Activated CD4-positive, alpha-beta memory T cell treated with anti-CD3 and anti-CD28 coated beads for 36 hours (primary cell): ENCODE data around the gene MYEOV. TPM values are rescaled to one million over a fixed set of nuclear protein-coding genes. Genes with fewer than 3 reads are reported as not detected.

Experiments
- CTCF ChIA-PET: fragments of 350-600 bp; sonication (Branson Sonifier 250); formaldehyde crosslinking; loops from one replicate; lab custom pipeline; 2021; ENCODE audit warnings: antibody characterized with exemption, inconsistent platforms; lab: Charles Lee
- POLR2A ChIA-PET: fragments of 350-600 bp; sonication (Branson Sonifier 250); formaldehyde crosslinking; loops from one replicate; lab custom pipeline; 2021; ENCODE audit warnings: antibody characterized with exemption; lab: Charles Lee
- DNase-seq: peaks from one replicate; pipeline ENCODE4 v3.0.0-alpha.2; 2020
- H3K27ac Mint-ChIP-seq: one replicate; pipeline ENCODE4 v1.8.0; 2021; ENCODE audit warnings: mixed read lengths
- H3K27me3 Mint-ChIP-seq: one replicate; pipeline ENCODE4 v1.8.0; 2021; ENCODE audit warnings: mixed read lengths
- H3K36me3 Mint-ChIP-seq: one replicate; pipeline ENCODE4 v1.8.0; 2021; ENCODE audit warnings: mixed read lengths
- H3K4me1 Mint-ChIP-seq: one replicate; pipeline ENCODE4 v1.8.0; 2021; ENCODE audit warnings: low read depth, mixed read lengths
- H3K4me3 Mint-ChIP-seq: one replicate; pipeline ENCODE4 v1.8.0; 2021; ENCODE audit warnings: mild to moderate bottlenecking, mixed read lengths
- H3K9me3 Mint-ChIP-seq: one replicate; pipeline ENCODE4 v1.8.0; 2021; ENCODE audit warnings: mixed read lengths
- intact Hi-C: fragments of 100-400 bp; cut with micrococcal nuclease; formaldehyde crosslinking; loops from one replicate; pipeline ENCODE4 v1.15.1; 2023
- total RNA-seq, 2 experiments: library from RNA; stranded (reverse); gene quantifications; one replicate each; pipeline ENCODE4 v1.2.3, GENCODE V29; 2021

MYEOV gene
- under 1 TPM in 1 of 2 experiments, not detected in 1; 0.14 TPM for total RNA-seq

DNA sequence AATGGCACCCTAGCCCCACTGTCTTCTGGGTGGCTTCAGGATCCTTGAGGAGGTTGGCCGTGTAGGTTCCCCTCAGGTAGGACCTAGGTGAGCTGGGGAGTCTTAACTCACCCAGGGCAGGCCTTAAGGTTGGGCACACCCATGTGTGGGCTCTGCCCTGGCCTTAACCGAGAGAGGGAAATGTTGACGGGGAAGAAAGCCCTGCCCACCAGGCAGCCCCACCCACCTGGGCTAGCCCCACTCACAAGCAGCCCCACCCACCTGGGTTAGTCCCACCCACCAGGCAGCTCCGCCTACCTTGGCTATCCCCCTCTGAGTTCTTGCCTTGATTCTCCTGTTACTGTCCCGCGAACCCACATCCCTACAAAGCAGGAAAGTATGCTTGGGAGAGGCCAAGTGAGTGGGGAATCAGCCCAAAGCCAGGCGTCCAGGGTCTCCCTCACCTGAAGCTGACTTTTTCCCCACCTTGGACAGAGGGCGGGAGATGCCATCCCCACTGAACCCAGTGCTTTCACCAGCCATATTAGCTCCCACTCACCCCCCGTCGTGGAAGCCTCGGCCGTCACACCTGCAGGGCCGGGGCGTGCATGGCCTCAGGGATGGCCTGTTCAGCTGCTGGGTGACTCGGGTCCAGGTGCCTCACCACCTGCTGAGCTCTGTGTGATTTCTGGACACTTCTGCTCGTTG is at the start of gene MYEOV:
Gene MYEOV, plus strand, starts transcription at position 337 of the 687 bp plus-strand sequence. CDS start 1,200 bp downstream, outside the sequence.
- Mint-ChIP-seq H3K4me3 (no peak within 1 kb of the TSS), H3K4me1 (peaks cover 38% of the 10 kb centered on the region), H3K36me3 (no peaks in the 10 kb centered on the region), H3K27ac (no peak within 1 kb of the TSS), H3K27me3 (no peaks in the 10 kb centered on the region), H3K9me3 (no peaks in the 10 kb centered on the region)
- peak; percentile 57 for DNase-seq
- CTCF ChIA-PET, result interaction anchor here (0.5 to 2.3 kb wide), 7 partner anchors 50 to 979 kb away, joined by 3 to 19 read pairs (median 5); no protein-coding TSS in a partner anchor
- intact Hi-C loops, result loop anchor here (2.0 kb wide), 1 partner anchor 193 kb away; no protein-coding TSS in a partner anchor
- POLR2A ChIA-PET, result no interaction called here

DNA sequence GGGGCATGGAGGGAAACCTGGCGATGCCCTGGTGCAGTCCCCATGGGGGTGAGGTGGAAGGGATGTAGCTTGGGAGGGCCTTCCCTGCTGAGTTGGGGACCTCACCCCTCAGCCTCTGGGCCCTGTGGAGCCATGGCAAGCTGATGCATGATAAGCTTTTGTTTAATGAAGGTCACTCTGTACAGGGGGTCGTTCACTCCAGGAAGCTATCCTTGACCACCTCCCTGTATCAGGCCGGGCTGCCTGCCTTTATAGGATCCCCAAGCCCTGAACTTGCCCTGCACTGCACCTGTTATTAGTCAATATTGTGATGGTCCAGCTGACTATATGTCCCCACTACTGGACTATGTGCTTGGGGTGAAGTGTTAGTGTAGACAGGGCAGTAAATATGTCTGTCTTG is 49.7 kb upstream of the MYEOV start:
- POLR2A ChIA-PET, result no interaction called here
- no peak overlapping the region for H3K27ac Mint-ChIP-seq

DNA sequence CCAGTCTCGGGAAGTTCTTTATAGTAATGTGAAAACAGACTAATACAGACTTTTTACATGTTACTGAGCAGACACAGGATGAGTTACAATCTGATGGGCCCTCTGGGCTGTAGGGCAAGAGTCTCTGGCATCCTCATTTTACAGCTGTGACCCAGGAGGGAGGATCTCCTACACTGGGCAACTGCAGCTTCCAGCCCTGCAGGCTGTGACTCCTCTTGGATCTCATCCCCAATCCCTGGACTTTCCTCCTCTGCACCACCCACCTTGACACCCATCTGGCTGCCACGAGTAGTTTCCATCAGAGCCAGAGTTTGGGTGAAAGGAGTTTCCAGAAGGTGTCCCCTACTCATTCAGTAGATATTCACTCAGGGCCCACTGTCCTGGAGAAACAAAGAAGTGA is 48.9 kb upstream of the MYEOV start:
- H3K9me3 Mint-ChIP-seq, result no peaks in the 10 kb centered on the region
- CTCF ChIA-PET, result no interaction called here
- POLR2A ChIA-PET, result no interaction called here

More for the DNA sequence above, 49.7 kb upstream of the MYEOV start:
- Mint-ChIP-seq H3K27me3 (no peaks in the 10 kb centered on the region), H3K36me3 (no peaks in the 10 kb centered on the region), H3K4me1 (peaks cover 14% of the 10 kb centered on the region), H3K9me3 (no peaks in the 10 kb centered on the region), H3K4me3 (no peak overlapping the region)
- DNase-seq, result no peak
- CTCF ChIA-PET, result interaction anchor here (0.9 to 1.1 kb wide), 2 partner anchors 49 to 400 kb away, joined by 3 read pairs; no protein-coding TSS in a partner anchor
- intact Hi-C loops, result no loop called here

DNA sequence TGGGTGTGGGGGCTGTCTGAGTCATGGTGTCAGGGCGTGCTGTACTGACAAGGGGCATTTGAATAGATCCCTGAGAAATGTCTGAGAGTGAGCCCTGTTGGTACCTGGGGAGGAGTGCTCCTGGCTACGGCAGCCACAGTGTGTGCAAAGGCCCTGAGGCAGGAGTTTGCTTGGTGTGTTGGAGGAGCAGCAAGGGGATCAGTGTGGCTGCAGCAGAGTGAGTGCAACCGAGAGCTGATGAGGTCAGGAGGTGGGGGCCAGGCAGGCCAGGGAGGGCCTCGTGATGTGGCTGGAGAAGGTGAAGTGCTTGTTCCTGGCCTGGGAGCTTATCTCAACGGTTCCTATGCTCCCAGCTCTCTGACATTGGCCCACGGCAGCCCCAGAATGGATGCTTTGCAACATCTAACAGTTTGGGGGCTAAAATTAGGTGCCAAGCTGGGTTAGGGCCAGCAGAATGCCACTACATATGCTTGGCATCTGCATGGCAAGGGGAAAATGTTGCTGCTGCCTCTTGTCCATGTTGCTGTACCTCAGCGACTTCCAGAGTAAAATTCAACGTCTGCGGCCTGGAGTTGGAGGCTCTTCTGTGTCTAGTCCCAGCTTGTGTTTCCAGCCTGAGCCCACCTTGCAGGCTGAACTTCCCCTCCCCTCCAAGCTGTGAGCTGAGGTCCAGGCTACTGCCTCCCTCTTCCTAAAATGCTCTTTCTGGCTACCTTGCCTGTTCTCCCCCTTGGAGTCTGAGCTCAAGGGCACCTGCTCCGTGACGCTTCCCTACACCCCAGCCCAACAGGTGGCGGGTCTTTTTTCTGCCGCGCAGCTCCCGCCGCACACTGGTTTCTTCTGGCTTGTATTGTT is 48.2 kb upstream of the MYEOV start:
- H3K36me3 Mint-ChIP-seq, result no peaks in the 10 kb centered on the region
- POLR2A ChIA-PET, result no interaction called here
- DNase-seq, result no peak
- intact Hi-C loops, result no loop called here
- H3K4me3 Mint-ChIP-seq, result no peak overlapping the region
- CTCF ChIA-PET, result no interaction called here
- peaks cover 7% of the 10 kb centered on the region for H3K4me1 Mint-ChIP-seq
- no peak overlapping the region for H3K27ac Mint-ChIP-seq
- no peaks in the 10 kb centered on the region for H3K9me3 Mint-ChIP-seq
- H3K27me3 Mint-ChIP-seq, result no peaks in the 10 kb centered on the region

More for the DNA sequence above, 48.9 kb upstream of the MYEOV start:
- peaks cover 9% of the 10 kb centered on the region for H3K4me1 Mint-ChIP-seq
- no peaks in the 10 kb centered on the region for H3K27me3 Mint-ChIP-seq
- intact Hi-C loops, result no loop called here
- H3K36me3 Mint-ChIP-seq, result no peaks in the 10 kb centered on the region
- no peak overlapping the region for H3K27ac Mint-ChIP-seq
- no peak for DNase-seq
- H3K4me3 Mint-ChIP-seq, result no peak overlapping the region

DNA sequence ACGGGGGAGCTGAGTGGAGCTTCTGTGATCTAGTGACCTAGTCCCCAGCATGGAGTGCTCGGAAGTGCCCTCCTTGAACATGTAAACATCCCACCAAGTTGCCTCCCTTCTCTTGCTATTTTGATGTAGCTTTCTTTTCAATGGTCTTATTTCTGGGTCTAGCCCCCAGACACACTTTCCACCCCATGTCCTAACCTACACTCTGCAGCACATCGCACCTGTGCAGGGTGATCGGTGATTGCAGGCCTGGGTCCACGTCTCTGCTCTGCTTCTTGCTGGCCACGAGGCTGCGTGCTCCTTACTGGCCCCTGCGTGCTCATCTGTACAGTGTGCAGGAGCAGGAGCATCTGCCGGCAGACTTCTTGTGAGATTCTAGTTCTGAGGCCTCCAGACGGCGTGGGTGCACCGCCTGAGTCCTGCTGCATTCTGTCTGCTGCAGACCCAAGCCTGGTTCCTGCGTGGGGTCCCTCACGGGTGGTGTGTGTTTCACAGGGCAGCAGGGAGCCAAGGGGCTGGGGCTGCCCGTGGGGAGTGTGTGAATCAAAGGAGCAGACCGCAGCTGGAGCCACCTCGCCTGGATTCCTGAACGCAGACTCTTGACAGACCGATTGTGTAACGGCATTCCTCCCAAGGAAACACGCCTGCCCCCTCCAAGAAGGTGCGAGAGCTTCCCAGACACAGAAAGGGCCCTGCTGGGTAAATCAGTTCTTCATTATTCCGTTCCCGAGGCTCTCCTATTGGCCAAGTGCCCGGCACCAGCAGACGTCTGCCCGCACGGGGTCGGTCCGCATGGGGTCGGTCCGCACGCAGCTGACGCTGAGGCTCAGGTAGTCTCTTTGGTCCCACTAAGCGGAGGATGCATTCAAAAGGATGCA is 44.4 kb upstream of the MYEOV start:
- H3K4me3 Mint-ChIP-seq, result no peak overlapping the region
- no peak overlapping the region for H3K27ac Mint-ChIP-seq
- POLR2A ChIA-PET, result no interaction called here
- intact Hi-C loops, result no loop called here
- CTCF ChIA-PET, result interaction anchor here (0.5 kb wide), 1 partner anchor 147 kb away, joined by 3 read pairs; no protein-coding TSS in a partner anchor
- peaks cover 10% of the 10 kb centered on the region for H3K9me3 Mint-ChIP-seq
- H3K36me3 Mint-ChIP-seq, result no peaks in the 10 kb centered on the region
- no peaks in the 10 kb centered on the region for H3K4me1 Mint-ChIP-seq
- peaks cover 3% of the 10 kb centered on the region for H3K27me3 Mint-ChIP-seq
- DNase-seq, result no peak

DNA sequence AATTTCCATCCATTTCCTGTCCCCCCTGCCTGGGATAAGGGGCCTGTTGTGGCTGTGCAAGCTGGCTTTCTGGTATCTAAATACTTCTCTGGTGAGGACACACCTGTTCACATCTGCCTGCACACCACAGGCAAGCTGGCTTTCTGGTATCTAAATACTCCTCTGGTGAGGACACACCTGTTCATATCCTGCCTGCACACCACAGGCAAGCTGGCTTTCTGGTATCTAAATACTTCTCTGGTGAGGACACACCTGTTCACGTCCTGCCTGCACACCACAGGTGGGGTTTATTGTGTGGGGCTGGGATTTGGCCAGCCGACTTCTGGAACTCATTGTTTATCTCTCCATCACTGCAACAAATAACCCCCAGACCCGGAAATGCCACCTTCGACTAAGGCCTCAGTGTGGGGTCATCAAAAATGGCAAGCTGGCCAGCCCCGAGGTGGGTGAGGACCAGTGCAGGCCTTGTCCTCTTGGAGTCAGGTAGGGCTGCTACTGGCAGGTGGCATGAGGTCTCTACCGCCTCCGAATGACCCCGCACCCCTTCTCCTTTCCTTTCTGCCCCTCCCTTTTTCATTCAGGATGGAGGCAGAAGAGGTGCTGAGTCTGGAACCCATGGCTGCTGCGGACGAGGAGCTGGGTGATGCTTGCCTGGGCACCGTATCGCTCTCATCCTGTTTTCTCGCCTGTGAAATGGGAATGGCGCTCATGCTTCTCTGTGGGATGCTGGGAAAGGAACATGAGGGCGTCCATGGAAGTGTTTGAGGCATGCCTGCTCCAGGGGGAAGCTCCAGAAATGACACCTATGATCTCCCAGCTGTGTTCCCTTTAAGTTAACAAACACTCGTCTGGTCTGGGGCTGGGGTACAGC is 43.5 kb upstream of the MYEOV start:
- Mint-ChIP-seq H3K9me3 (peaks cover 10% of the 10 kb centered on the region), H3K4me3 (no peak overlapping the region), H3K27ac (no peak overlapping the region), H3K27me3 (peaks cover 3% of the 10 kb centered on the region), H3K36me3 (no peaks in the 10 kb centered on the region), H3K4me1 (no peaks in the 10 kb centered on the region)
- CTCF ChIA-PET, result no interaction called here
- no peak for DNase-seq
- intact Hi-C loops, result no loop called here
- POLR2A ChIA-PET, result no interaction called here

DNA sequence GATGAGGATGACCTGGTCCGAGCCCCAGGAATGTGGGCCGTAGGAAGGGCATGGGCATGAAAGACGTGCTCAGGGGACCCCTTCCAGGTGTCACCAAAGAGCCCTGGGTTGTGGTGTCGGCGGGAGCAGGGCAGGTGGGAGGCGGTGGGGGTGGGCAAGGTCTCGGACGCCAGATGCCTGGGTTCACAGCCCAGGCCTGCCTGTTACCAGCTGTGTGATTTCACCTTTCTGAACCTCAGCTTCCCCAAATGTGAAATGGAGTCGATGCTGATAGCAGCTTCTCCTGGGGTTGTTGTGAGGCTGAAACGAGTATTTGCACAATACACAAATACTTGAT is 42.9 kb upstream of the MYEOV start:
- no peak overlapping the region for H3K27ac Mint-ChIP-seq
- POLR2A ChIA-PET, result no interaction called here
- intact Hi-C loops, result no loop called here
- CTCF ChIA-PET, result no interaction called here
- peaks cover 15% of the 10 kb centered on the region for H3K9me3 Mint-ChIP-seq
- peaks cover 4% of the 10 kb centered on the region for H3K27me3 Mint-ChIP-seq
- H3K36me3 Mint-ChIP-seq, result no peaks in the 10 kb centered on the region
- H3K4me3 Mint-ChIP-seq, result no peak overlapping the region
- DNase-seq, result no peak
- H3K4me1 Mint-ChIP-seq, result no peaks in the 10 kb centered on the region

DNA sequence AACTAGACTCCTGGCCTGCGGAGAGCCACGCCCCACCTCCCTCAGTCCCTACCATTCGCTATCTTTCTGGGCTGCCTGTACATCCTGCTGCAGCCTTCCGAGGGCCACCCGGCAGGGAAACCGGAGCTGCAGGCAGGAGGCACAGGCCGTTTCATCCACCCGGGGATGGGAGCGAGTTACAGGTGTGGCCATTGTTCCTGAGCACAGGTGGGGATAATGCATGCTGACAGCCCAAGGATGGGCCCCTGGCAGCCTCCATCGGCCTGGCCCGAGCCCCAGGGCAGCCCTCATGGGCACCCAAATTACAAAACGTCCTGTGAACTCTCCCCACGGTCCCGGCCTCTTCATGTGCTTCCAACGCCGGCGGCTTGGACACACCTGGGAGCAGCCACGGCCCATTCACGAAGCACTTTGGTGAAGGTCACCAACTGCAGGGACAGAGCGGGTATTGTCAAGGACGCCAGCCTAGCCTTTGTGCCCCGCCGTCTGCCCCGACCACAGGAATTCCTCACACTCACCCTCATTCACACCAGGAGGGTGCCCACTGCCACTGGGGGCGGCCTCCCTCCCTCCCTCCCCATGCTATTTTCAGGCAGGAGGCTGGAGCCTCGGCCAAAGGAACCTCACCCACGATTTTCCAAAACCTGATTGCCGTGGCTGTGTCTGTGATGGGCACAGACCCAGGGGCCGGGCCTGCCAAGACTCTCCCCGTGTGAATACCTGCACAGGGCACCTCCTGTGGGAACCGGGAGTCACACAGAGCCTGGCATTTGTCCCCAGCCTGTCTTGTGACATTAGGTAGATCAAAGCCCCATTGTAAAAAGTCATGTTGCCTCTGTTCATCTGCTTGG is 42.1 kb upstream of the MYEOV start:
- Mint-ChIP-seq H3K27ac (no peak overlapping the region), H3K9me3 (peaks cover 17% of the 10 kb centered on the region), H3K36me3 (no peaks in the 10 kb centered on the region), H3K4me3 (no peak overlapping the region), H3K27me3 (peaks cover 5% of the 10 kb centered on the region), H3K4me1 (no peaks in the 10 kb centered on the region)
- intact Hi-C loops, result no loop called here
- DNase-seq, result no peak
- ChIA-PET POLR2A (no interaction called here), CTCF (no interaction called here)

DNA sequence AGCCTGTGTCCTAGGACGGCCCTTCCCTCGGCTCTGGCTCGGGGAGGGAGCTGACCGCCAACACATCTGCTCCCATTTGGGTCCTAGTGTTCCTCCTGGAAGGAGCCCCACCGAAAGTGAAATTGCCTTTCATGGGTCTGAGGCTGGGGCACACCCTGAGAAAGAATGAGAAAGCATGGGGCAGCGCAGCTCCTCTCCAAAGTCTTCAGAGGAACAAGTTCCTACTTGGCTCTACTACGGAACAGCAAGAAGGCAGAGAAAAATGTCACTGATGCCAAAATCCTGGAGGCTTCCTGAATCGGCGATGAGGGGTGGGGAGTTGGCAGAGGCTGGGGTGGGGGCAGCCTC is 41.5 kb upstream of the MYEOV start:
- no peak overlapping the region for H3K27ac Mint-ChIP-seq
- intact Hi-C loops, result no loop called here
- peaks cover 17% of the 10 kb centered on the region for H3K9me3 Mint-ChIP-seq
- CTCF ChIA-PET, result no interaction called here
- POLR2A ChIA-PET, result no interaction called here
- peaks cover 5% of the 10 kb centered on the region for H3K27me3 Mint-ChIP-seq
- H3K36me3 Mint-ChIP-seq, result no peaks in the 10 kb centered on the region
- DNase-seq, result no peak
- no peaks in the 10 kb centered on the region for H3K4me1 Mint-ChIP-seq
- H3K4me3 Mint-ChIP-seq, result no peak overlapping the region

DNA sequence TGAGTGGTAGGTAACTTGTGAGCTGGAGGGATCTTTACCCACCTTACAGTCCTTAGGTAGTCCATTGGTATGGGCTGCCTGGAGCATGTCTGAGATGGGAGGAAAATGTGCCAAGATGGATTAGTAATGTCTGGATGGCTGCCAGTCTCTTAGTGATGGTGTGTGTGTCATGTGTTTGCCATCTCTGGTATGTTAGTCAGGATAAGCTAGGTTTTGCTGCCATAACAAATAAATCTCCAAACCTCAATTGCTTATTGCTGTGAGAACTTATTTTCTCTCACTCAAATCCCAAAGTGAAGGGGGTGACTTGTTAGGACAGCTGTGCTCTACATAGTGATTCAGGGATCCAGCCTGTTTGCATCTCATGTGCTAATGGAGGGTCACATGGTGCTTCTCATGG is 40.9 kb upstream of the MYEOV start:
- H3K27me3 Mint-ChIP-seq, result peaks cover 5% of the 10 kb centered on the region
- no peak overlapping the region for H3K4me3 Mint-ChIP-seq
- ChIA-PET CTCF (interaction anchor here (1.2 kb wide), 1 partner anchor 44 kb away, joined by 4 read pairs; no protein-coding TSS in a partner anchor), POLR2A (no interaction called here)
- intact Hi-C loops, result no loop called here
- H3K4me1 Mint-ChIP-seq, result peaks cover 5% of the 10 kb centered on the region
- no peaks in the 10 kb centered on the region for H3K36me3 Mint-ChIP-seq
- H3K9me3 Mint-ChIP-seq, result peaks cover 17% of the 10 kb centered on the region
- DNase-seq, result no peak
- H3K27ac Mint-ChIP-seq, result no peak overlapping the region
